ENCODE measurements around the gene C1QTNF12. TPM values are rescaled to one million over a fixed set of nuclear protein-coding genes. Genes with fewer than 3 reads are reported as not detected.
A peak's percentile ranks its signal among the peaks of the same experiment; 100 is the strongest.

The C1QTNF12 gene
- total RNA-seq, 1 donor: 0.36 TPM

DNA sequence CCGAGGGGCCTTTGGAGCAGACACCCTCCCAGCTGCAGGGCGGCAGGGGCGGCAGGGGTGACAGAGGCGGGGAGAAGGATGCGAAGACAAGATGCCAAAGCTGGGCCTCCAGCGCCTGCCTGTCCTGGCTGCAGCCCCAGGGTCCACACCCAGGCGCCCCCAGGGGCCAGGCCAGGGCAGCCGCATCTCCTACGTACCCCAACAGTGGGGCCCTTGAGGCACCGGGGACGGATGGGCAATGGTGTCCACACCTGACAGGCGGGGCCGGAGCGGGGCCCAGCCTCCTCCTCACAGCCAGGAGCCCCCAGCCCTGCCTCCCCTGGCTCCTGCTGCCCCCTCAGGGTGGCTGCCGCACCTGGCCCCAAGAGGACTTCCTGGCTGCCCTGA, 7.3 kb downstream of the C1QTNF12 start:
- DNase-seq (ENCODE audit: insufficient read length, low spot score, missing footprints): no peak
- TF ChIP-seq, protein P1, sequence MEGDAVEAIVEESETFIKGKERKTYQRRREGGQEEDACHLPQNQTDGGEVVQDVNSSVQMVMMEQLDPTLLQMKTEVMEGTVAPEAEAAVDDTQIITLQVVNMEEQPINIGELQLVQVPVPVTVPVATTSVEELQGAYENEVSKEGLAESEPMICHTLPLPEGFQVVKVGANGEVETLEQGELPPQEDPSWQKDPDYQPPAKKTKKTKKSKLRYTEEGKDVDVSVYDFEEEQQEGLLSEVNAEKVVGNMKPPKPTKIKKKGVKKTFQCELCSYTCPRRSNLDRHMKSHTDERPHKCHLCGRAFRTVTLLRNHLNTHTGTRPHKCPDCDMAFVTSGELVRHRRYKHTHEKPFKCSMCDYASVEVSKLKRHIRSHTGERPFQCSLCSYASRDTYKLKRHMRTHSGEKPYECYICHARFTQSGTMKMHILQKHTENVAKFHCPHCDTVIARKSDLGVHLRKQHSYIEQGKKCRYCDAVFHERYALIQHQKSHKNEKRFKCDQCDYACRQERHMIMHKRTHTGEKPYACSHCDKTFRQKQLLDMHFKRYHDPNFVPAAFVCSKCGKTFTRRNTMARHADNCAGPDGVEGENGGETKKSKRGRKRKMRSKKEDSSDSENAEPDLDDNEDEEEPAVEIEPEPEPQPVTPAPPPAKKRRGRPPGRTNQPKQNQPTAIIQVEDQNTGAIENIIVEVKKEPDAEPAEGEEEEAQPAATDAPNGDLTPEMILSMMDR (IDR thresholded peaks at IDR 0.05; ENCODE audit: extremely low read depth, low read depth, low read length): no peak
- H3K27me3 ChIP-seq (ENCODE audit: insufficient read depth, low read length): peaks cover 25% of the 10 kb centered on the region
- no peak overlapping the region for H2AFZ ChIP-seq (ENCODE audit: low read length)
- H3K36me3 ChIP-seq (ENCODE audit: insufficient read depth, low read length): no peaks in the 10 kb centered on the region
- no peaks in the 10 kb centered on the region for H3K9me3 ChIP-seq (ENCODE audit: low read depth, low read length)
- H3K27ac ChIP-seq (ENCODE audit: low read depth, low read length): no peak overlapping the region
- H3K4me1 ChIP-seq (ENCODE audit: insufficient read depth, low read length): no peaks in the 10 kb centered on the region
- H3K4me3 ChIP-seq (ENCODE audit: insufficient read depth, low read length): no peak overlapping the region
- peaks cover 7% of the 10 kb centered on the region for H4K20me1 ChIP-seq (ENCODE audit: insufficient read depth, low read length)
- no peaks in the 10 kb centered on the region for H3K79me2 ChIP-seq (ENCODE audit: insufficient read depth, low read length)
- H3K4me2 ChIP-seq (ENCODE audit: insufficient read depth, low read length): no peak overlapping the region

DNA sequence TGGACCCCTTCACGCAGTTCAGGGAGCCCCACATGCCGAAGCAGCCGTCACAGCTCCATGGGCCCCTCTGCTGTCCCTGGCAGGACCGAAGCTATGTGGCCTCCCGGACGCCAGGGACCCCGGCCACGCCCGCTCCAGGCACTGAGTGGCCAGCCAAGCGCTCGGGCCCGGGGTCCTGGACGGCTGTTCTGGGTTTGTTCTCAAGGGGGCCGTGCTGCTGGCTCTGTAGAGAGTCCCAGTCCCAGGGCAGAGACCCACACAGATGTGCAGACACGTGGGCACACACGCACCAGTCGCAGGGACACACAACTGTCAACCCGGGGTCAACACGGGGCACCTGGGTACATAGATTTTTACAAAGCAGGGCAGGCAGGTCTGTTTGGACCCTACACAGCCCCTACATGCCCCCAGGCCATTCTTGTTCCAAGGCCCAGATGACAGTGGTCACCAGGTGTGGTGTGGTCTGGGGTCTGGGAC, 7.8 kb downstream of the C1QTNF12 start:
- no peaks in the 10 kb centered on the region for H3K36me3 ChIP-seq (ENCODE audit: insufficient read depth, low read length)
- no peaks in the 10 kb centered on the region for H3K4me1 ChIP-seq (ENCODE audit: insufficient read depth, low read length)
- peaks cover 25% of the 10 kb centered on the region for H3K27me3 ChIP-seq (ENCODE audit: insufficient read depth, low read length)
- H3K4me3 ChIP-seq (ENCODE audit: insufficient read depth, low read length): no peak overlapping the region
- no peak overlapping the region for H3K4me2 ChIP-seq (ENCODE audit: insufficient read depth, low read length)
- TF ChIP-seq, protein P1 (IDR thresholded peaks at IDR 0.05; ENCODE audit: extremely low read depth, low read depth, low read length): no peak
- DNase-seq (ENCODE audit: insufficient read length, low spot score, missing footprints): peak; percentile 93
- no peaks in the 10 kb centered on the region for H3K9me3 ChIP-seq (ENCODE audit: low read depth, low read length)
- peaks cover 7% of the 10 kb centered on the region for H4K20me1 ChIP-seq (ENCODE audit: insufficient read depth, low read length)
- no peak overlapping the region for H3K27ac ChIP-seq (ENCODE audit: low read depth, low read length)
- peaks cover 4% of the 10 kb centered on the region for H3K79me2 ChIP-seq (ENCODE audit: insufficient read depth, low read length)
- no peak overlapping the region for H2AFZ ChIP-seq (ENCODE audit: low read length)

DNA sequence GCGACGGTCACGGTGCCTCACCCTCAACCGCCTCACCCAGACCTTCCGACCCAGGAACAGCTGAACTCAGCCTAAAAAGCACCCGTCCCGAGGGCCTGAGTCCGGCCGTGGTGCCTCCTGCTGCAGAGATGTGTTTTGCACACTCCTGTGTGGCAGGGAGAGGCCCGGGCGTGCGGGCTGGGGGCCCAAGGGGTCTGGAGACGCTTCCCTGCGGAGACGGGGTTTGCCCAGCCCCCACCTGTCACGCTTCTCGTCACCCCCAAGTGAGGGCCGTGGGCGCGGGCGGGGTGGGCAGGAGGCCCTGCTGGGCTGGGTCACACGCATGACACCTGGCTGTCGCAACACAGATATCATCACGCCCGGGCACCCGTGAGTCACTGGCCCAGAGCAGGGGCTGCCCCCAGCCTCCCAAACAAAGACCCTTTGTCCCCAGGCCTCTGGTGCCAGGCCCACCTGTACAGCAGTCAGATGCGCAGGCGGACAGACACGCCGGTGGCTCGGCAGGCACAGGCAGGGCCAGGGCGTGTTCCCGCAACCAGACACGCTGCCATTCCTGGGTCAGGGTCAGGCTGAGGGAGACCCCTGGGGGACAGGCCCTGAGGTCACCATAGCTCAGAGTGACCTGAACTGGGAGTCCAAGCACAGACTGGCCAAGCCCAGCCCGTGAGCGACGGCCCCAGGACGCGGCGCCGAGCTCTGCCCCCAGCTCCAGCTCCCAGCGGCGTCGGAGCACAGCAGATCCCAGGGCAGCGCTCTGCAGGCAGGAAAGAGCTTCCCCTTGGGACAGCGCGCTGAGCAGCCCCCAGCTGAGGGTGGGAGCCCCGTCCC, 8.4 kb downstream of the C1QTNF12 start:
- H3K27me3 ChIP-seq (ENCODE audit: insufficient read depth, low read length): peaks cover 25% of the 10 kb centered on the region
- TF ChIP-seq, protein P1 (IDR thresholded peaks at IDR 0.05; ENCODE audit: extremely low read depth, low read depth, low read length): no peak
- H2AFZ ChIP-seq (ENCODE audit: low read length): no peak overlapping the region
- H3K79me2 ChIP-seq (ENCODE audit: insufficient read depth, low read length): peaks cover 11% of the 10 kb centered on the region
- H4K20me1 ChIP-seq (ENCODE audit: insufficient read depth, low read length): peaks cover 7% of the 10 kb centered on the region
- no peaks in the 10 kb centered on the region for H3K4me1 ChIP-seq (ENCODE audit: insufficient read depth, low read length)
- H3K9me3 ChIP-seq (ENCODE audit: low read depth, low read length): no peaks in the 10 kb centered on the region
- DNase-seq (ENCODE audit: insufficient read length, low spot score, missing footprints): peak; percentile 96
- no peak overlapping the region for H3K27ac ChIP-seq (ENCODE audit: low read depth, low read length)
- H3K36me3 ChIP-seq (ENCODE audit: insufficient read depth, low read length): no peaks in the 10 kb centered on the region
- no peak overlapping the region for H3K4me3 ChIP-seq (ENCODE audit: insufficient read depth, low read length)
- H3K4me2 ChIP-seq (ENCODE audit: insufficient read depth, low read length): no peak overlapping the region

All from osteoblast (primary cell).